Measurements from ENCODE around the gene ARID4B.
"Not testable (repeated sequence)": the region's sequence is repeated elsewhere in the genome, so short reads cannot be mapped to it uniquely, and the experiment has no call there.

ARID4B gene

GRCh38 chr1:235327559-235328270 lies at the start of gene ARID4B:
TSS of gene ARID4B (minus strand) at chr1:235328179. CDS start at chr1:235326919, 1,260 bp downstream.
- peak; percentile 95 for DNase-seq (ENCODE audit: low spot score)

GRCh38 chr1:235375919-235376605 lies 48.1 kb upstream of the ARID4B start:
- no peak for DNase-seq (ENCODE audit: low spot score)

- no peak for DNase-seq (ENCODE audit: low spot score)
Observed at GRCh38 chr1:235369802-235370201, 41.8 kb upstream of the ARID4B start.

- DNase-seq (ENCODE audit: low spot score) = no peak
Observed at GRCh38 chr1:235368428-235368827, 40.4 kb upstream of the ARID4B start.

GRCh38 chr1:235367000-235367908 lies 39.3 kb upstream of the ARID4B start, which contains the start of gene TBCE:
TSS of gene TBCE (plus strand) at chr1:235367427. CDS start at chr1:235380050, 12,623 bp downstream.
- DNase-seq (ENCODE audit: low spot score) = peak; percentile 98

- DNase-seq (ENCODE audit: low spot score) = no peak
Observed at GRCh38 chr1:235366286-235366685, 38.3 kb upstream of the ARID4B start.

- DNase-seq (ENCODE audit: low spot score) = not testable (repeated sequence)
Observed at GRCh38 chr1:235364189-235364588, 36.2 kb upstream of the ARID4B start.

GRCh38 chr1:235358899-235359298 lies 30.9 kb upstream of the ARID4B start:
- DNase-seq (ENCODE audit: low spot score) = no peak

- DNase-seq (ENCODE audit: low spot score) = no peak
Observed at GRCh38 chr1:235357485-235358373, 29.8 kb upstream of the ARID4B start.

GRCh38 chr1:235351898-235352297 lies 23.9 kb upstream of the ARID4B start:
- DNase-seq (ENCODE audit: low spot score) = no peak

- no peak for DNase-seq (ENCODE audit: low spot score)
Observed at GRCh38 chr1:235351441-235351840, 23.5 kb upstream of the ARID4B start.

- no peak for DNase-seq (ENCODE audit: low spot score)
Observed at GRCh38 chr1:235343726-235344125, 15.7 kb upstream of the ARID4B start.

GRCh38 chr1:235342471-235342870 lies 14.5 kb upstream of the ARID4B start:
- no peak for DNase-seq (ENCODE audit: low spot score)

GRCh38 chr1:235342039-235342438 lies 14.1 kb upstream of the ARID4B start:
- no peak for DNase-seq (ENCODE audit: low spot score)

GRCh38 chr1:235341334-235341733 lies 13.4 kb upstream of the ARID4B start:
- no peak for DNase-seq (ENCODE audit: low spot score)

- DNase-seq (ENCODE audit: low spot score) = no peak
Observed at GRCh38 chr1:235339746-235340145, 11.8 kb upstream of the ARID4B start.

GRCh38 chr1:235336903-235337302 lies 8.9 kb upstream of the ARID4B start:
- no peak for DNase-seq (ENCODE audit: low spot score)

- no peak for DNase-seq (ENCODE audit: low spot score)
Observed at GRCh38 chr1:235331401-235331800, 3.4 kb upstream of the ARID4B start.

GRCh38 chr1:235330918-235331285 lies 2.9 kb upstream of the ARID4B start:
- no peak for DNase-seq (ENCODE audit: low spot score)

GRCh38 chr1:235329139-235329902 lies 1.3 kb upstream of the ARID4B start:
- DNase-seq (ENCODE audit: low spot score) = peak; percentile 22

Measured in GM03348 (cell line).